Naive thymus-derived CD8-positive, alpha-beta T cell (primary cell): Measurements from ENCODE around the gene CFAP65. TPM values are rescaled to one million over a fixed set of nuclear protein-coding genes. Genes with fewer than 3 reads are reported as not detected.

Source experiments
- ATAC-seq, 2 donors: fragments of 150-1000 bp; cut with Tn5 transposase in 1 of 2; sonication (Bioruptor Pico), chemical (Tn5 transposase) in 1 of 2; 1 replicate in 1 of 2; 2 replicates in 1 of 2; pipeline ENCODE4 v1.10.0; 2021; ENCODE audit warnings: mild to moderate bottlenecking in 2 of 2, moderate library complexity in 2 of 2
- POLR2A ChIA-PET: fragments of 350-600 bp; sonication (Branson Sonifier 250); formaldehyde crosslinking; loops from one replicate; lab custom pipeline; 2021; ENCODE audit warnings: antibody characterized with exemption; lab: Charles Lee
- DNase-seq, 10 donors: peaks; one replicate each; pipeline versions ENCODE4 v3.0.0 to v3.0.0-alpha.2; 2020 to 2022
- H3K27ac Mint-ChIP-seq, 10 donors: one replicate each; pipeline ENCODE4 v1.8.0; 2020 to 2022; ENCODE audit warnings: mild to moderate bottlenecking in 10 of 10, mixed read lengths in 10 of 10, moderate library complexity in 4 of 10, inconsistent platforms in 1 of 10
- H3K27me3 Mint-ChIP-seq, 5 donors: one replicate each; pipeline ENCODE4 v1.8.0; 2021 to 2022; ENCODE audit warnings: mixed read lengths in 5 of 5
- H3K36me3 Mint-ChIP-seq, 3 donors: one replicate each; pipeline ENCODE4 v1.8.0; 2020 to 2022; ENCODE audit warnings: mixed read lengths in 3 of 3, mild to moderate bottlenecking in 2 of 3, inconsistent platforms in 1 of 3
- H3K4me1 Mint-ChIP-seq, 4 donors: one replicate each; pipeline ENCODE4 v1.8.0; 2021 to 2022; ENCODE audit warnings: mixed read lengths in 4 of 4
- H3K4me3 Mint-ChIP-seq, 10 donors: one replicate each; pipeline ENCODE4 v1.8.0; 2020 to 2022; ENCODE audit warnings: mild to moderate bottlenecking in 10 of 10, mixed read lengths in 10 of 10, moderate library complexity in 6 of 10, inconsistent platforms in 1 of 10
- H3K9me3 Mint-ChIP-seq, 9 donors: one replicate each; pipeline ENCODE4 v1.8.0; 2020 to 2022; ENCODE audit warnings: mixed read lengths in 9 of 9, mild to moderate bottlenecking in 3 of 9, inconsistent platforms in 1 of 9, moderate library complexity in 1 of 9
- polyA plus RNA-seq, 3 donors: library from polyadenylated mRNA; unstranded; fragments of 300-500 nt; fragmentation: Illumina TruSeq; gene quantifications; one replicate each; pipeline ENCODE4 v1.2.3, GENCODE V29; 2021
- total RNA-seq, 8 experiments: library from RNA in 2 of 8; stranded (reverse) in 2 of 8; gene quantifications; one replicate each; pipeline ENCODE4 v1.2.3 and lab custom pipeline; 2021 to 2026

CFAP65 gene
- total and polyA plus RNA-seq, 5 experiments from 2014 or later = 0.23 TPM; not detected in 4

DNA sequence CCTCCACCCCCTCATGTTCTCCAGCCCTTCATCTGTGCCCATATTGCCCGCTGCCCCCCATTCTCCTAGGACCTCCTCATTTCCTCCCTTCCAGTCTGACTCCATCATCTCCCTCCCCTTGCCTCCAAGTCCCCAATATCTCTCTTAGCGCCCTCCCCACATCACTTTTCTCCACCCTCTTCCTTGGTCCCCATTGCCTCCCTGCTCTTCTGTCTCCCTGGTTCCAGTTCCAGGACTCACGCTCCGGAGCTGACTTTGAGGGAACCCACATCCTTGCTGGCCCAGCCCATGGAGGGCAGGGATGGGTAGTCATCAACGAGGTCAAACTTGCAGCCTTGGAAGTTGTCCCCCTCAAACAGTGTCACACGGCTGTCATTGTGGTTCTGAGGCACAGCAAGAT, 50.7 kb downstream of the CFAP65 start:
- H3K4me1 Mint-ChIP-seq = peaks cover 6 to 17% (median 8%) of the 10 kb centered on the region in 4 donors
- H3K4me3 Mint-ChIP-seq = no peak overlapping the region
- POLR2A ChIA-PET = no interaction called here
- DNase-seq (no peak), ATAC-seq (no peak)
- no peaks in the 10 kb centered on the region for H3K36me3 Mint-ChIP-seq
- peaks cover 46 to 91% (median 76%) of the 10 kb centered on the region in 5 donors for H3K27me3 Mint-ChIP-seq
- H3K9me3 Mint-ChIP-seq = peaks cover 0 to 3% (median 0%) of the 10 kb centered on the region in 9 donors
- no peak overlapping the region for H3K27ac Mint-ChIP-seq

DNA sequence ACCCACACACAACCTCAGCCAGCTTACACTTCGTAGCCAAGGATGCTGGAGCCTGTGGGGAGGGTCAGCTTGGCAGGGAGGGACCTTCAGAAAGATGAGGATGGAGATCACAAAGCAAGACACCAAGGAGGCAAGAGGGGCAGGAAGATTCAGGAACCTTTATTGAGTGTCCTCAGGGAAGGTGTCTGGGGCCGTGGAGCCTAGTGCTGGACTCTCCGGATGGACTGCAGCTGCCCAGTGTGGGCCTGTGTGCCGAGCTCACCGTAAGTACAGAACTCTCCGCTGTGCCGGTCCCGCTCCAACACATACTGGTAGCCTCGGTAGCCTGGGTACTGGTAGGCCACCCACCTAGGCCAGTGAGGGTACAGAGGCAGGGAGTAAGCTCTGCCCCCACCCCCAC, 51.3 kb downstream of the CFAP65 start:
- peaks cover 4 to 18% (median 7%) of the 10 kb centered on the region in 4 donors for H3K4me1 Mint-ChIP-seq
- ATAC-seq (no peak), DNase-seq (peak in 1 of 10 donors; percentile 28)
- POLR2A ChIA-PET = no interaction called here
- peaks cover 40 to 91% (median 73%) of the 10 kb centered on the region in 5 donors for H3K27me3 Mint-ChIP-seq
- H3K36me3 Mint-ChIP-seq = no peaks in the 10 kb centered on the region
- H3K27ac Mint-ChIP-seq = no peak overlapping the region
- peaks cover 0 to 3% (median 0%) of the 10 kb centered on the region in 9 donors for H3K9me3 Mint-ChIP-seq
- H3K4me3 Mint-ChIP-seq = no peak overlapping the region

DNA sequence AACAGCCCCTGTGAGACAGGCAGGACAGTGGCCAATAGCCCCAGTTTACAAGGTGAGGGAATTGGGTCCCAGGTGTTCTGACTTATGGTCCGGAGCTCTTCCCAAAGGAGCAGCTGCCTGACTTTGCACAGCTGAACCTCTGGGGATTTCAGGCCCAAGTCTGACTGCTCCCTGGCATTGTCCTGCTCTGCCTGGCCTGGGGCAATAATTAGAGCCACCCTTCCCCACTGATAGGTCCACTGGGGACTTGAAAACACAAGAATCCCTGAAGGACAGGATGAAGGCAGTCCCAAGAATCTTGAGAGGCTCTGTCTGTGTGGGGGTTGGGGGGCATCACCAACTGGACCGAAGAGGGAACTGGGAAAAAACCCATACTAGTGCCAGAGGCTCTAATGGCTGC, 52.7 kb downstream of the CFAP65 start:
- Mint-ChIP-seq H3K27me3 (peaks cover 40 to 91% (median 75%) of the 10 kb centered on the region in 5 donors), H3K36me3 (no peaks in the 10 kb centered on the region), H3K4me1 (peaks cover 7 to 22% (median 16%) of the 10 kb centered on the region in 4 donors), H3K27ac (no peak overlapping the region), H3K4me3 (no peak overlapping the region), H3K9me3 (peaks cover 0 to 3% (median 0%) of the 10 kb centered on the region in 9 donors)
- POLR2A ChIA-PET = no interaction called here
- no peak for DNase-seq
- no peak for ATAC-seq

DNA sequence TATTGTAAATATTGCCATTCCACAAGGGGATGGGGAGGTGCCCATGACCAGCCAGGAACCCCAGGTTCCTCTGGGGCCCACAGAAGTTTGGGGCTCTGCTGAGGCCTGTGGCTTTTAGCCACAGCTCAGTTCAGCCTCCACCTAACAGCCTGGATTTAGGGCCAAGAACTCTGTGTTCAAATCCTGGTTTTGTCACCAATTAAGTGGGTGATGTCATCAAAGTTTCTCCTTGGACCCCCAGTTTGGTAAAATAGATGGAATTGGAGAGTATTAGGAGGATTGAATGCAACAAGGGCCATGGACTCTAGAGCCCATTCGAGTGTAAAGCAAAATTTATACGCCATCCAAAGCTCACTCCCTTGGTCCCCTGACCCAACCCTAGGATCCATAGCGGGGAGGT, 53.2 kb downstream of the CFAP65 start:
- Mint-ChIP-seq H3K9me3 (peaks cover 0 to 3% (median 0%) of the 10 kb centered on the region in 9 donors), H3K4me3 (no peak overlapping the region), H3K4me1 (peaks cover 11 to 27% (median 19%) of the 10 kb centered on the region in 4 donors), H3K27ac (no peak overlapping the region), H3K36me3 (peaks cover 0 to 2% (median 0%) of the 10 kb centered on the region in 3 donors), H3K27me3 (peaks cover 44 to 96% (median 80%) of the 10 kb centered on the region in 5 donors)
- POLR2A ChIA-PET = no interaction called here
- DNase-seq (peak in 1 of 10 donors; percentile 8), ATAC-seq (no peak)

DNA sequence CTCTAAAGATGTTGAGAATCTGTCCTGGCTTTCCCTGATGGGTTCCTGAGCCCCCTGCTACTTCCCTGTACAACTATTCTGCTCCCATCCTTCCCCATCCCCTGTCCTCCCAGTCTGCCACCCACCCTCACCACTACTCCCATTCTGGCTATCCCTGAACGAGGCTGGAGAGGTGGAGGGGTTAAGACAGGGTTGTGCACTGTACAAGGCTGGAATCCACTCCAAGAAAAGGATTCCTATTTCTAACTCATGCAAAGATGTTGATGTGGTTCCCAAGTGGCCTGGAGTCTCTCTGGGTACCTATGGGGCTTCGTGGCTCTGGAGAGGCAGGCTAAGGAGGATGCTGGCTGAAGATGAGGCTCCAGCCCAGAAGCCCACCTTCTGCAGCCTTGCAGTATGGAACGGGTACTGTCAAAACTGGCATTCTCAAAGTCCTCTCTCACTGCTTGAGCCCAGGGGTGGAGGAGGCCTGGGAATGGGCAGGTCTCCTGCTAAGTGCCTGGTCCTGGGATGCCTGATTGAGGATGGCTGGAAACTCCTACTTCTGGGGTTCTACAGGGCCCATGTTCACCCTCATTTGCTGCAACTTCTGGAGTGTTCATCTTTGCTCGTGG, 55.1 kb downstream of the CFAP65 start:
- DNase-seq = peak in 1 of 10 donors; percentile 36
- peaks cover 0 to 2% (median 0%) of the 10 kb centered on the region in 3 donors for H3K36me3 Mint-ChIP-seq
- peak overlapping the region in 1 of 10 donors; percentile 21 for H3K27ac Mint-ChIP-seq
- peak overlapping the region in 4 of 10 donors; percentile 28 to 63 (median 51) for H3K4me3 Mint-ChIP-seq
- peaks cover 40 to 100% (median 70%) of the 10 kb centered on the region in 5 donors for H3K27me3 Mint-ChIP-seq
- peaks cover 0 to 3% (median 0%) of the 10 kb centered on the region in 9 donors for H3K9me3 Mint-ChIP-seq
- H3K4me1 Mint-ChIP-seq = peaks cover 17 to 39% (median 29%) of the 10 kb centered on the region in 4 donors
- no peak for ATAC-seq
- POLR2A ChIA-PET = no interaction called here

DNA sequence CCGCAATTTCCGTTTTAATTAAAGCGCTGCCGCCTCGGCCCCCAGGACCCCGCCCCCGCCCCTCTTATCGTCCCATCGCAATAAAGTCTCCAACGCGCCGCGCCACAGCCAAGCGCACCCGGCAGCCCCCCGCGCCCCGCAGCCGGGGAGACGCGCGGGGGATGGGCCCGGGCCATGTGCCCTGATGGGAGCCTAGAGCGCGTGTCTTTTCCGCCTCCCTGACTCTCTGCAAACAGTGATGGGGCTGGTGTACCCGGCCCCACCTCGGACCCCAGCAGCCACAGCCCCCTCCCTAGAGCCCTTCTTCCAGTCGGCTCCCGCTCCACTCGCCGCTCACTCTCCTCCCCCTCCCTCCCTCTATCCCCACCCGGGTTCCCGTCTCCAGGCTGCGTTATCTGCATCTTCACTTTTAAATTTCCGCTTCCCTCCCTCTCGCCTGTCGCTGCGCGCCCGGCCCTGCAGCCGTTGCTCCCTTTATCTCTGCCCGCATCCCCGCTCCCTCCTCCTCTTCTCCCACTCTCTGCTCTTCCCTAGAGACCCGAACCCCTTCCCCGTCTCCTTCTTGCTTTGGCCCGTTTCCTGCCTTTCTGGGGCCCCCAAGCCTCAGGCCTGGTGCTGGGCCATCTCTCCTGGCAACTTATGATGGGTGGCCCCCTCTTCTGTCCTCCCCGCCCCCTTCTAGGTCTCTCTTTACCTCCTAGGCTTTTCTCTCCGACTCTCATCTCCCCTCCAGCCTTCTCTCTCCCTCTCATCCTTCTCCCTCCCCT, 55.8 kb downstream of the CFAP65 start:
- Mint-ChIP-seq H3K9me3 (peaks cover 0 to 3% (median 0%) of the 10 kb centered on the region in 9 donors), H3K27ac (no peak overlapping the region), H3K4me1 (peaks cover 21 to 45% (median 31%) of the 10 kb centered on the region in 4 donors), H3K27me3 (peaks cover 43 to 100% (median 70%) of the 10 kb centered on the region in 5 donors), H3K36me3 (peaks cover 0 to 2% (median 0%) of the 10 kb centered on the region in 3 donors), H3K4me3 (peak overlapping the region in 4 of 10 donors; percentile 28 to 63 (median 51))
- DNase-seq (no peak), ATAC-seq (no peak)
- POLR2A ChIA-PET = no interaction called here

DNA sequence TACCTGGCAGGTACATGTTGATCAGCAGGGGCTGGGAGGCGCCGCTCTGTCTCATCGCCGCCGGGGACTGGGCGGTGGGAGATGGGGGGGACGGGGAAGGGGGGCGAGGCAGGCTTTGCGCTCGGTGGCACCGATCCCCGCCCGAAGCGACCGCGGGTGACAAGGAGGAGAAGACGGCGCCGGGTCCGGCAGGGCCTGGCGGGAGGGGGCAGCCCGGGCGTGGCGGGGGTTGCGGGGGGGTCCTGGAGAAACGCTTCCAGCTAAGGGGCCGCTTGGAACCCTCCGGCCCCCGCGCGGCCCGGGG, 56.3 kb downstream of the CFAP65 start, which contains the start of gene FEV:
TSS of gene FEV (minus strand) at position 164 of the 304 bp plus-strand sequence. CDS start at position 55, 109 bp downstream.
- Mint-ChIP-seq H3K9me3 (no peaks in the 10 kb centered on the region), H3K4me1 (peaks cover 24 to 50% (median 35%) of the 10 kb centered on the region in 4 donors), H3K36me3 (peaks cover 0 to 2% (median 0%) of the 10 kb centered on the region in 3 donors), H3K27ac (peak within 1 kb of the TSS in 2 of 10 donors; percentile 27 to 40), H3K27me3 (peaks cover 40 to 100% (median 68%) of the 10 kb centered on the region in 5 donors), H3K4me3 (peak within 1 kb of the TSS in 8 of 10 donors; percentile 12 to 64 (median 56))
- POLR2A ChIA-PET = no interaction called here
- ATAC-seq = no peak
- DNase-seq = peak in 1 of 10 donors; percentile 53

DNA sequence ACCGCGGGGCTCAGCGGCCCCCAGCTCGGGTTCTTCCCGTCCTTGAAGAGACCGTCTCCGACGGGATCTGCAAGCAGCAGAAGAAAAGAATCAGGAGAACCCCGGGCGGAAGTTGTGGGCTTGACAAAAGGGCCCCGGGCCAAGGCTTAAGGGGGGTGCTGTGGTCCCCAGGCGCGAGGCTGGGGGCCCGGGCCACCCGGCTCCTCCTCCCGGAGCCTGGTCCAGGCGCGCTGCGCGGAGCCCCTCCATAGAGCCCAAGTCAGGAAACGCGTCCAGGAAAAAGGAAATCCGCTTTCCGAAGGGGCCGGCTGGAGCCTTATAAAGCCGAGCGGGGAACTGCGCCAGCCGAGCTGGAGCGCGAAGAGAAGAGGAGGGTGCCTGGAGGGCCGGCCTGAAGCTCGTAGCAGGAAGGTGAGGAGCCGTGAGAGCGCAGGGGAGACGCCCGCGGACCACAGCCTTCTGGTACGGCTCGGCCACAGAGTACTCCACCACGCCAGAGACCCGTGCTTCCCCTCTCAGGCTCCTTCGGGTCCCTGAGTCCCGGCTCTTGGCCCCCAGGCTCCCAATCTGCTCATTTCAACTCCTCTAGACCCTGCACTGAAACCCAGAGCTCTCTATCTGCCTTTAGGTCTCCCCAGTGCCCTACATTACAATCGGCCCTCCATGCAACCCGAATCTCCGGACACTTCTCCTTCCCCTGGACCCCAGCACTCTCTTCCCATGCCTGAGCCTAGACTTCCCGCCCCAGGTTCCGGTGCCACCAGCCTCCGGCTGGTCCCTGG, 56.9 kb downstream of the CFAP65 start:
- Mint-ChIP-seq H3K27me3 (peaks cover 39 to 100% (median 65%) of the 10 kb centered on the region in 5 donors), H3K9me3 (no peaks in the 10 kb centered on the region), H3K36me3 (peaks cover 0 to 2% (median 0%) of the 10 kb centered on the region in 3 donors), H3K4me1 (peaks cover 25 to 52% (median 39%) of the 10 kb centered on the region in 4 donors), H3K4me3 (peak overlapping the region in 8 of 10 donors; percentile 12 to 64 (median 54)), H3K27ac (peak overlapping the region in 2 of 10 donors; percentile 27 to 40)
- DNase-seq (peak in 1 of 10 donors; percentile 57), ATAC-seq (no peak)
- POLR2A ChIA-PET = no interaction called here

DNA sequence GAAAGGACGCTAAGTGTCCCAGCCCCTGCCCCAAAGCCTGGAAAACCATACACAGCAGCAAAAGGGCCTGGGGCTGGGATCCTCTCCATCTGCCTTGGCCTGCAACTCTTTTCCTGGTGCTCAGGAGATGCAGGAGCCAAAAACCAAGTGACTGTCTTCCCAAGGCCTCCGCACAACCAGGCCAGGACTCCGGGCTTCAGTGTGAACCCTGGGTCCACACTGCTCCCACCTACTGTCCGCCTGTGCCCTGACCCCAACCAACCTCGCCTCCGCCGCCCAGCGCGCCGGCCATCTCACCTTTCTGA, 57.4 kb downstream of the CFAP65 start:
- POLR2A ChIA-PET = no interaction called here
- Mint-ChIP-seq H3K9me3 (no peaks in the 10 kb centered on the region), H3K27me3 (peaks cover 33 to 100% (median 59%) of the 10 kb centered on the region in 5 donors), H3K4me3 (peak overlapping the region in 5 of 10 donors; percentile 7 to 53 (median 26)), H3K36me3 (peaks cover 0 to 2% (median 0%) of the 10 kb centered on the region in 3 donors), H3K27ac (no peak overlapping the region), H3K4me1 (peaks cover 25 to 52% (median 40%) of the 10 kb centered on the region in 4 donors)
- DNase-seq (peak in 1 of 10 donors; percentile 15), ATAC-seq (no peak)

DNA sequence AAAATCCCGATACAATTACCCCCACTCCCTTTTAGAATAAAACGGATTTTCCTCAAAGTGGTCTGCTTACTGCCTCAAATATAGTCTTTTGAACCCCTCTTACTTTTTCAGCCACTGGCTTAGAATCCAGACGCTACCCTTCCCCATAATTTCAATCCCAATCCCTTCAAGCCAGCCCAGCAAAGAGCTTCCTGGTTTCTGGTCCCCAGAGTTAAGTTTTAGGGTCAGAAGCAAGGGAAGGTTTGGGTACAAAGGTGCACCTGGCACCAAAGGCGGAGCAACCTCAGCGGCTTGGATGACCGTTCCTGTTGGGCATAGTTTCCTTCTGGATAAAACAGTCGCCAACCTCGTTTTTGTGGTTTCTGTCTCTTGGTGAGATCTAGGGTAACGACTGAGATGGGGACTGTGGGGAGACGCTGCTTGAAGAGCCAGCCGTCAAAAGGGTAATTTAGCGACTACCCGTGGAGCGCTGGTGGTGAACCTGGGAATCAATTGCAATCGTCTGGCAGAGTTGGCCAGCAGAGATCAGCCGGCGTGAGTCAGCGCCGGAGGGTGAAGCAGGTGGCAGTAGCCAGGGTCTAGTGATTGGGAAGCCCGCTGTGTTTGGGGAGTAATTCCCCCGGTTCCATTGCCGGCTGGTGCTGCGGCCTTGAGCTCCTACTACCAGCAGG, 57.9 kb downstream of the CFAP65 start:
- Mint-ChIP-seq H3K36me3 (peaks cover 0 to 2% (median 0%) of the 10 kb centered on the region in 3 donors), H3K4me3 (peak overlapping the region in 8 of 10 donors; percentile 13 to 87 (median 36)), H3K27ac (peak overlapping the region in 1 of 10 donors; percentile 18), H3K27me3 (peaks cover 31 to 100% (median 58%) of the 10 kb centered on the region in 5 donors), H3K4me1 (peaks cover 25 to 52% (median 40%) of the 10 kb centered on the region in 4 donors), H3K9me3 (no peaks in the 10 kb centered on the region)
- peak in 1 of 10 donors; percentile 15 for DNase-seq
- POLR2A ChIA-PET = no interaction called here
- ATAC-seq = no peak

DNA sequence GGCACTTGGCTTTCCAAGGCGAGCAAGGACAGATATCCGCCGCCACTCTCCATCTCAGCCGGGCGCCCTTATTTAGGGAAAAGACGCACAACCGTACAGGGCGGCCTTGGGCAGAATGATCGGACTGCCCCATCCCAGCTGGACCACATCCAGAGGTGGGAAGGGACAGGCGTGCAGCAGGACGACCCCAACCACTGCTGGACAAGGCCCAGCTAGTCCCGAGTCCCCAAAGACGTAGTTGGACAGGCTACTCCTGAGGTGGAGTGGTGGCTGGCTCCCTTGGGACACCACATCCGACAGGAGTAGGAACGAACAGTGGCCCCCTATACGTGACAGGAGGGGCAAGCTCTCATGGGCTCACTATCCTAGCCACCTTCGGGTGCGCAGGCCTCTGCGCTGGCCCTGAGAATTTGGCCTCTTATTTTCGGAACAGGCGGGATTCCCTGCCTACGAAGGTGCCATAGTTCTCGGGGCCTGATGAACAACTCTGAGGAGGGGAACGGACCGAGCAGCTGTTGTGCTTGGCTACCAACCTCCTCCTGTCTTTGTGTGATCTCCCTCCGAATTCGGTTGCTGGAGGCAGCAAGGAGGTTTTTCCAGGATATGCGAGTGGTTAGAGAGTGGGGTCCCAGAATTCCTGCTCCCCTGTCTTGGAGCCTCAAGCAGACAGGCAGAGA, 58.6 kb downstream of the CFAP65 start:
- H3K27me3 Mint-ChIP-seq = peaks cover 34 to 100% (median 59%) of the 10 kb centered on the region in 5 donors
- POLR2A ChIA-PET = interaction anchor here (0.8 kb wide), 1 partner anchor 98 kb away, joined by 3 read pairs; no protein-coding TSS in a partner anchor
- DNase-seq (peak in 1 of 10 donors; percentile 52), ATAC-seq (no peak)
- peaks cover 0 to 2% (median 0%) of the 10 kb centered on the region in 3 donors for H3K36me3 Mint-ChIP-seq
- peak overlapping the region in 1 of 10 donors; percentile 24 for H3K27ac Mint-ChIP-seq
- peaks cover 25 to 52% (median 40%) of the 10 kb centered on the region in 4 donors for H3K4me1 Mint-ChIP-seq
- H3K9me3 Mint-ChIP-seq = no peaks in the 10 kb centered on the region
- peak overlapping the region in 9 of 10 donors; percentile 48 to 87 (median 72) for H3K4me3 Mint-ChIP-seq
